Raji (cell line): Measurements from ENCODE around the gene RELN.

Experiments used
- POLR2A ChIP-seq: IDR thresholded peaks from 2 replicates; pipeline ENCODE4 v1.6.1; 2011; ENCODE audit warnings: low read depth, low read length, control low read depth; ENCODE audit not compliant: insufficient read depth

The RELN gene

GRCh38 chr7:103972779-103973434 lies 16.6 kb downstream of the RELN start:
- no peak for TF ChIP-seq POLR2A

GRCh38 chr7:103967401-103967800 lies 22.1 kb downstream of the RELN start:
- TF ChIP-seq POLR2A: no peak

GRCh38 chr7:103966593-103967277 lies 22.7 kb downstream of the RELN start:
- TF ChIP-seq POLR2A: no peak

- TF ChIP-seq POLR2A: no peak
These were observed 25.2 kb downstream of the RELN start for GRCh38 chr7:103964269-103964668.

GRCh38 chr7:103962070-103962469 lies 27.4 kb downstream of the RELN start:
- no peak for TF ChIP-seq POLR2A

GRCh38 chr7:103958284-103958818 lies 31.1 kb downstream of the RELN start:
- TF ChIP-seq POLR2A: no peak

- TF ChIP-seq POLR2A: no peak
These were observed 33.5 kb downstream of the RELN start for GRCh38 chr7:103955985-103956384.

- no peak for TF ChIP-seq POLR2A
These were observed 37.0 kb downstream of the RELN start for GRCh38 chr7:103952408-103952807.

DNA sequence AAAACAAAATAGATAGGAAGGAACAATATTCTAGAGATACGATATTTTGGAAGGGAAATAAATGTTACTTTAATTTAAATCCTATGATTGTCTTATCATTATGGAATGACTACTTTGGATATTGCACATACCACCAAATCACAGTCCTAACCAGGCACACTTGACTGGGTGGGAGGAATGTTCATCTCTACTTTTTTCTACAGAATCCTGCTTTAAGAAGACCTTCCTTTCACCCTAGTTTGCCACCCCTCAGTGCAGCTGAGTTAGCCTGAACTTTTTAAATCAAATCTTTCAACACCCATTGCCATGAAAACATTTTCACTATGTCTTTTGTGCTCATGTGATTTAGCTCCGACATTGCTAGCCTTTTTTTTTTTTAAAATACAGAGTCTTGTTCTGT lies 38.1 kb downstream of the RELN start:
- TF ChIP-seq POLR2A: no peak

DNA sequence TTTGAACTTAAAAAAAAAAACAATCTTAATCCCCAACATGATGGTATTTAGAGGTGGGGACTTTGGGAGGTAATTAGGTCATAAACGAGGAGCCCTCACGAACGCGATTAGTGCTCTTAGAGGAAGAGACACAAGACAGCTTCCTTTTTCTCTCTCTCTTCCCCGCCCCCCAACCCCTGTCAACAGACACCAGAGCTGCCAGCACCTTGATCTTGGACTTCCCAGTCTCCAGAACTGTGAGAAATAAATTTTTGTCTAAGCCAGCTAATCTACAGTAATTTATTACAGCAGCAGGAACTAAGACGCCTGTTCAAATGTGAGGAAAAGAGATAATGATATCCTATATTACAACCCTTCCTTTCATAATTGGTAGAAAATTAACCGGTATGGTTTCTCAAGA lies 40.1 kb downstream of the RELN start:
- TF ChIP-seq POLR2A: no peak

DNA sequence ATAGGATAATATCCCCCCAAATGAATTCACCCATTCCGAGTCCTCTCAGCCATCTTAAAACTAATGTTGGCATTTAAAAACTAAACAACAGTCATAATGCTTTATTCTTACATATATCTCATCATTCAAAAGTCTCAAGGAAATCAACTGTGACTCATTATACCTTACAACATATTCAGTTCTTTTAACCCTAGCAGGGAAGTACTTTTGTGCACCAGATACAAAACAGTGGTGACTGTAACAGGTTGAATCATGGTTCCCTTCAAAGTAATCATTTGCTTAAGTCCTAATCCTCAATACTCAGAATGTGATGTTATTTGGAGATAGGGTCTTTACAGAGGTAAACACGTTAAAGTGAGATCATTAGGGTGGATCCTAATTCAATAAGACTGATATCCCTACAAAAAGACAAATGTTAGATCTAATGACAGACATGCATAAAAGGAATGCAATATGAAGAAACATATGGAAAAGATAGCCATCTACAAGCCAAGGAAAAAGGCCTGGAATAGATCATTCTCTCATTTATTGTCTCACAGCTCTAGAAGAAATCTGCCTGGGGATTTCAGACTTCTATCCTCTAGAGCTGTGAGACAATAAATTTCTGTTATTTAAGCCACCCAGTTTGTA lies 42.3 kb downstream of the RELN start:
- TF ChIP-seq POLR2A: no peak

- TF ChIP-seq POLR2A: no peak
These were observed 45.1 kb downstream of the RELN start for GRCh38 chr7:103944230-103944900.

- no peak for TF ChIP-seq POLR2A
These were observed 47.5 kb downstream of the RELN start for GRCh38 chr7:103941976-103942375.

DNA sequence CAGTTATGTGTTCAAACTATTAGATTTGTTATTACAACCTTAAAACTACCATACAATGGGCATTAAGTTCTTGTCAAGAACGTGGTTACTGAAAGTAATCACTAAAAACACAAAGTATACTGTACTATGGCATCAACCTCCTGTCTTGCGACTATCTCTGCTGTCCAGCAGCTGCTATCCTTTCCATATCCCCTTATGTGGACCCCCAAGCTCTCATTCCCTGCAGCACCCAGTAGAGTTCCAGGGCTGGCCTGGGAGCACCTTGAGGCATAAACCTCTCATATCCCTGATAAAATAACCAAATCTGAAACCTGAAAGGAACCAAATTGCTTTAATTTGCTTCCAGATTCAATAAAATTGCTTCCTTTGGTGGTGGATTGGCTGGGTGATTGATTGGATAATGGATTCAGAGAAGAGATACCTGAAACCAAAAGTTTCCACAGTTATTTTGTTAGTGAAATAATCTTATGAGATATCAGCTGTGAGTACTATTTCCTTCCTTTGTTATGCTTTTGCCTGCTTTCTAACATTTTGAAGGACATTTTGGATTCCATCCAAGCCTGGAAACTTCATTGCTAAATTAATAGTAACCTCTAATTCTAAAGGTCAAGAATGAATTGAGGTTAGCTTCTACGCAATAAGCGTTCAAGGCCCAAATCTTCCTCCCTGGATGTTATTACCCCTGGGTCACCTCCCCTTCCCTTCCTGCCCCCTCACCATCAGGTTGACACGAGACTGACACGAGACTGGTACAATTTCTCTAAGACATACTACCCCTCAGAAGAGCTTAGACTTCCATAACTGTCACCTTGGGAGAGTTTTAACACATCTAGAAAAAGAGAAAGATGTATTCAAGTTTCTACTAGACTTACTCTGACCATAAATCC lies 48.8 kb downstream of the RELN start:
- no peak for TF ChIP-seq POLR2A
